GM18909 (cell line): Measurements from ENCODE around the gene RBM48.
"Not testable (repeated sequence)": the region's sequence is repeated elsewhere in the genome, so short reads cannot be mapped to it uniquely, and the experiment has no call there.

Source experiments
- ATAC-seq: cut with Tn5 transposase; IDR thresholded peaks from one replicate; pipeline ENCODE4 v1.9.1; 2021; ENCODE audit warnings: mild to moderate bottlenecking; ENCODE audit not compliant: unreplicated experiment, poor library complexity

Gene RBM48

DNA sequence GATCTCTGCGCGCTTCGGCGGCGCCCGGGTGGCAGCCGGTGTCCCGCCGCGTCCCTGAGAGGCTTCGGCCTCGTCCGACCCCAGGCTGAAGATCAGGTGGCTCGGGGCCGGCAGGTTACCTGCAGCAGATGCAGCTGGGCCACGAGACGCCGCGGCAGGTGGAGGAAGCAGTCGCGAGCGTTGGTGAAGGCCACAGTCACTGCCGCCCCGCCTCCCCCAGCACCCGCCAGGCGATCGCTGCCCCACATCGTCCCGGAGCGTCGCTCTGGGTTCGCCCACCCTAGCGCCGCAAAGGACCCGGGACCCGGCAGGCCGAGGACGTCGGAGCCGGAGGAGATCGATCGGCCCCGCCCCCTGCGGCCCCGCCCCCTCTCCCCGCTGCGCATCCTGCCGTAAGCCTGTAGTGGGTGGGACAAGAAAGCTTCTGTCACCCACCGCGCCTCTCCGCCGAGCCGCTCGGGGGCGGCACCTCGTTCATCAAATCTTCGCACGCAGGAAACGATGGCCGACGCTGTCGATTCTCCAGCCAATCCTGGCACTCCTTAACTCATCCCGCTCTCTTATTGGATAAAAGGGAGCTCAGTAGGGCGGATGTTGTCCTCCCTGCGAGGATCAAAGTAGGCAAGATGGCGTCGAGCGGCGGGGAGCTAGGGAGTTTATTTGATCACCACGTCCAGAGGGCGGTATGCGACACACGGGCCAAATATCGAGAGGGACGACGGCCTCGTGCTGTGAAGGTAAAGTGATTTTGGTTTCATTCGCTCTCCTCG, at the start of gene RBM48, which contains the start of gene PEX1:
RBM48 (plus strand) TSS at position 608 of the 770 bp plus-strand sequence; CDS start at position 627, 19 bp downstream.
PEX1 (minus strand) TSS at position 333 of the 770 bp plus-strand sequence; CDS start at position 248, 85 bp downstream.
- peak; percentile 97 for ATAC-seq

DNA sequence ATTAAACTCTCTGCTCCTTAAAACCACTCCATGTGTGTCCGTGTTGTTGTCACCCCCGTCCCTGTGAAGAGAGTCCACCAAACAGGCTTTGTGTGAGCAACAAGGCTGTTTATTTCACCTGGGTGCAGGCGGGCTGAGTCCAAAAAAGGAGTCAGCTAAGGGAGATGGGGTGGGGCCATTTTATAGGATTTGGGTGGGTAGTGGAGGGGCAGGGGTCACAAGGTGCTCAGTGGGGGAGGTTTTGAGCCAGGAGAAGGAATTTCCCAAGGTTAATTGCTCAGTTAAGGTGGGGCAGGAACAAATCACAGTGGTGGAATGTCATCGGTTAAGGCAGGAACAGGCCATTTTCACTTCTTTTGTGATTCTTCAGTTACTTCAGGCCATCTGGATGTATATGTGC, 49.4 kb upstream of the RBM48 start:
- ATAC-seq, result not testable (repeated sequence)

DNA sequence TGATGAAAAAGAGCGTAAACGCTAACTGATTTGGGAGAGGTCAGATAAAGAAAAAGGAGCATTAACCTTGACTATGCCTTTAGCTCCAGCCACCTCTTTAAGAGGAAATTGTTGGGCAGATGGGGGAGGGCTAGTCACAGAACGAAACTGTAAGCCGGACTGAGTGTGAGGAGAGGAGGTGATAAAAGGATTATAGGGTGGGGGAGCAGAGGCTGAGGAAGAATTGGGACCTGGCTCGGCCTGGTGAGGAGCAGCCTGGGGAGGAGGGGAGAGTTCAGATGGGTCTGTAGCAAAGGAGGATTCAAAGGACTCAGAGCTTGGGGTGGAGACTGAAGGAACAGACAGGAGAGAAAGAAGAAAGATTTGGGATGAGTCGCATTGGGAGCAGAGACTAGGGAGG, 45.0 kb upstream of the RBM48 start:
- not testable (repeated sequence) for ATAC-seq

- not testable (repeated sequence) for ATAC-seq
Observed at GRCh38 chr7:92484226-92484625, 44.4 kb upstream of the RBM48 start.

GRCh38 chr7:92485267-92485892, 43.2 kb upstream of the RBM48 start:
- ATAC-seq, result no peak

- no peak for ATAC-seq
Observed at GRCh38 chr7:92485974-92486373, 42.6 kb upstream of the RBM48 start.

DNA sequence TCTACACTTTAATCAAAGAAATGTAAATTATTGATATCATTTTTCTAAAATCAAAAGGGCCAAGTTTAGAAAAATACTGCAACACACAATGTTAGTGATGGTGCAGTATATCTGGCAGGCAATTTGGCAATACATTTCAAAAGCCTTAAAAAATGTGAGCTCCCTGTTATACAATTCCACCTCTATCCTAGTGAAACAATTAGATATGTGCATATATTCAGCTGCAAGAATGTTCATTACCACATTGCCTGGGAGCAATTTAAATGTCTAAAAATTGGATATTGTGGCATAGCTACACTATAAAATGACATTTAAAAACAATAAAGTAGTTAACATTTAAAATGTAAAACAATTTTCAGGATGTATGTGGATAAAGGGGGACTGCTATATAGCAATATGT, 40.8 kb upstream of the RBM48 start:
- no peak for ATAC-seq

GRCh38 chr7:92489634-92490033, 39.0 kb upstream of the RBM48 start:
- ATAC-seq, result no peak

DNA sequence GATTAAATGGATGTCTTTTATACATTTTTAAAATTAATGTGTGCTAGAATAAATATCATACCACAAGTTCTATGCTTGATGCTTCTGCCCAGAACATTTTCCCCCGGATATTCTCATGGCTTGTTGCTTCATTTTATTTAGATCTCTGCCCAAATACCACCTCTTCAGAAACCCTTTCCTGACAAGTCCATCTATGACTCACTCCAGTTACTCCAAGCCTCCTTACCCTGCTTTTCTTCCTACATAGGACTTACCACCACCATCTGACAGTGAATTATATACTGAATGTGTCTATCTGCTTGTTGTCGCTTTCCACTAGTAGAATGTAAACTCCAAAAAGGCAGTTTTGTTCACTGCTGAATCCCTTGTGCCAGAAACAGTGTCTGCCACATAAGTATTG, 31.7 kb upstream of the RBM48 start:
- no peak for ATAC-seq

DNA sequence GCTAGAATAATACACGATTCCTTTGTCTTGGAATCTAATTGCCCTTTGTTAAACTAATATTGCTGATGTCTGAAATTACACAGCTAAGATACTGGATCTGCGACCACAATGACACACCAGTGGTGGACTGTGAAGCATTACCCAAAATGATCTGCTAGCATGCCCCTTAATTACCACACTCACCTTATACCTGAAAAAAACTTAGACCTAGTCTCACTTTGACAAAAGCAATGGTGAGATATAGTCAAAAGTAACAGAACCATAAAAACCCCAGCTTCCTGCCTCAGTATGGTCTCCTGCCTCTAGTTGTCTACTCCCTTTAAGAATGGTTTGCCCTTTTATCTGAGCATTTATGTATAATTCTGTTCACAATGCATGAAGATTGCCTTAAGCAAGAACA, 30.0 kb upstream of the RBM48 start:
- ATAC-seq, result no peak

GRCh38 chr7:92503767-92504166, 24.8 kb upstream of the RBM48 start:
- ATAC-seq, result no peak

GRCh38 chr7:92504563-92504962, 24.0 kb upstream of the RBM48 start:
- ATAC-seq, result no peak

GRCh38 chr7:92506363-92506762, 22.2 kb upstream of the RBM48 start:
- no peak for ATAC-seq

DNA sequence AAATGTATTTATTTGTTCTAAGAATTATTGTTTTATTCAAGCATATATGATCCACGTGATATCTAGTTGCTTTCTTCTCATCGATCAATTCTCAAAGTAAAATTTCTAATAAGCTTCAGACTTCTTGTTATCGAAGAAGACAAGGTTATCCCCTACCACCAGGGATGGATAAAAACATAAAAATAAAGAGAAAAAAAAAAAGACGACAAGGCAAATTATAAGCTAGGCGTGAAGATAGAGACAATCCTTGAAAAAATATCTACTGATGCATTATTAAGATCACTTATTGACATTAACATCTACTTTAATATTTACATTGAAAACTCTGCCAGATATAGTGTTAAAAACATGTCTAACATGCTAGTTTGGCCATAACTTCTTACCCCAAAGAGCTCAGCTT, 19.6 kb upstream of the RBM48 start:
- ATAC-seq, result no peak

DNA sequence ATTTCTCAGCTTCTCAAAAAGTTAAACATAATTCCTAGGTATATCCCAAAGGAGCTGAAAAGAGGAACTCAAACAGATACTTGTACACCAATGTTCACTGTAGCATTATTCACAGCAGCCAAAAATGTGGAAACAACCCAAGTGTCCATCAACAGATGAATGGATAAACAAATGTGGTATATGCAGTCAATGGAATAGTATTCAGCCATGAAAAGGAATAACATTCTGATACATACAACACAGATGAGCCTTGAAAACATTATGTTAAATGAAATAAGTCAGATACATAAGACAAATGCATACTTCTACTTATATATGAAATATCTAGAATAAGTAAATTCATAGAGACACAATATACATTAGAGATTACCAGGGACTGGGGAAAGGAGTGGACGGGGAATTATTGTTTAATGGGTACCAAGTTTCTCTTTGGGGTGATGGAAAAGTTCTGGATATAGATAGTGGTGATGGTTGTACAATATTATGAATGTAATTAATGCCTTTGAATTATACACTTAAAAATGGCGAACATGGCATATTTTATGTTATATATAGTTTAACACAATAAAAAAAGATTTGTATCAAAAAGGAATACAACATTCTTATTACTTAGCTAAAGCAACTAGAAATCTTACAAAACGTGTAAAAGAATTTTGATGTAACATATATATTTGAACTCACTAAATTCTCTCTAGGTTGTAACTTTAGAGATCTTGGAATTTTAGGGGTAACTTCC, 15.3 kb upstream of the RBM48 start:
- ATAC-seq, result no peak

GRCh38 chr7:92517631-92518030, 11.0 kb upstream of the RBM48 start:
- no peak for ATAC-seq

DNA sequence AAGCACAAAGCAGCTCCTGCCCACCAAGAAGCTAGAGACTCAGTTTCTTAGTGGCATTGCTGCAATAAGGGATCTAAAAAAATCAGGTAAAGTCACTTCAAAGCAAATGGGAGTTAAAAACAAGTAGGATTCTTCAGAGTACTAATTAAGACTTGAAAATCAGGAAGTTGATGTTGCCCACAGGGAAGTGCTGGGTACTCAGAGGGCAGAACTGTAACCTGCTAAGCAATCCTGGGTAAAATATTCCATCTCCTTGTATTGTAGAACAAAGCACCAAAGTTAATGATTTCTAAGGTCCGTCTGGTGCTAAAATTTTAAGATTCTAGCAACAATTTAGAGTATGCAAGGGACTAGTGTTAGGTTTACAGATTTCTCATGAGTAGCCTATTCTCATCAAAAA, 8.6 kb upstream of the RBM48 start:
- ATAC-seq, result no peak

DNA sequence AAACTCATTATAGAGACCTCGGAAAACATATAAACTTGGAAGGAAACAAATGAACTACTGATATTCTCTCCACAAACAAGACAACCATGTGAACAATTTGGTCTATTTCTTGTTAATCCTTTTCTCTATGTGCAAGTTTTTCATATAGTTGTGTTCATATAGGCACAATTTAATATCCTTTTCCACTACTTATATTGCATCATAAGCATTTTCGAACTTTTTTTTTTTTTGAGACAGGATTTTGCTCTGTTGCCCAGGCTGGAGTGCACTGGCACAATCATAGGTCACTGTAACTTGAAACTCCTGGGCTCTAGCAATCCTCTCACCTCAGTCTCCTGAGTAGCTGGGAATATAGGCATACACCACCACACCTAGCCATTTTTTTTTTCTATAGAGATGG, 5.5 kb upstream of the RBM48 start:
- ATAC-seq, result no peak

DNA sequence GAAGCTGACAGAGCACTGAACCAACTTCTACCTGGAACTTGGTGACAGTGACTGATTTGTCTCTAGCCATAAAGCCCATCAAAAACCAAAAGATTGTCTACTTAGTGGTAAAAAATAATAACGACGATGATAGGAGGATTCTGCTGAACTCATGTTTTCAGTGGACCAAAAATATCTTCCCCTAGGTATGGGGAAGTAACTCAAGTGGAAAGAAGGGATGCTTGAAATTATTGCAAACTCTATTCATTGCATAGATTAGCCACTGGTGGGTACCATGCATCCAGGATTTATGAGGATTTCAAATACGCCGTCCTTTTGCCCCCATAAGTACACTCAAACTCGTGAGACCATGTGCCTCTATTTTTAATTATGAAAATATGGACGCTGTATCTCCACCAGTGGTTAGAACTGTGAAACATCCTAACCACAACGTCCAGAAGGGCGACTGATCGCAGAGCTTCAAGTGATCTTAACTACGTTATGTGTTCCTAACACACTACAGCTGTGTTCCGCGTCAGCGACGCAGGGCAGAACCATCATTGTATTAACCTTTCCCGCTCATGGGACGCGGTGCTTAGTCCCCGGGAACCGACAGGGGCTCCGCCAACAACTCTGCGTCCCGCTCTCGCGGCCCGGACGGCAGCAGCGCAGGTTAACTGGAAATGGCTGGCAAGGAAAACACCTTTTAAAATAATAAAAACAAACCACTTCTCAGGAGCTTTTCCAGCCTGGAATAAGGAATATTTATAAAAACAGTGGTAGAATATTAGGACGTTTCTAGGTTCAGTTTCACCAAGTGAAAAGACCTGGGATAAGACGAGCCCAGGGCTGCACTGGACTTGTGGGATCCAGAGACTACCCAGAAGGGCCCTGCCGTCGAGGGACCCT, 1.1 kb upstream of the RBM48 start:
- peak; percentile 35 for ATAC-seq

DNA sequence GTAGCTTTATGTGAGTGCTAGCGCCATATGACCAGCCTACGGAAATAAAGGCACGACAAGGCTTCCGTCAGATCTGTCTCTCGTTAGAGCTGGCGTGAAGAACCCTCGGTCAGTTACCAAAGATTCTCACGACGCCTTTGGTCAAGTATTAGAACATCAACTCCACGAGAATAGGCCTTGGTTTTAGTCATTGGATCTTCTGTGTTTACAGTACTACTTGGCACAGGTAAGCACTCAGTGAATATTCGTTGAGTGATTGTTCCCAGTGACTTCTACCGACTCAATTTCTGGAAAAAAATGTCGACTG, 316 bp downstream of the RBM48 start:
- no peak for ATAC-seq
